ENCODE data around the gene PHOX2B. TPM values are rescaled to one million over a fixed set of nuclear protein-coding genes. Genes with fewer than 3 reads are reported as not detected.
A peak's percentile ranks its signal among the peaks of the same experiment; 100 is the strongest.
"Not testable (repeated sequence)": the region's sequence is repeated elsewhere in the genome, so short reads cannot be mapped to it uniquely, and the experiment has no call there.

The PHOX2B gene
- total RNA-seq, 1 experiment from 2014 or later: not detected

DNA sequence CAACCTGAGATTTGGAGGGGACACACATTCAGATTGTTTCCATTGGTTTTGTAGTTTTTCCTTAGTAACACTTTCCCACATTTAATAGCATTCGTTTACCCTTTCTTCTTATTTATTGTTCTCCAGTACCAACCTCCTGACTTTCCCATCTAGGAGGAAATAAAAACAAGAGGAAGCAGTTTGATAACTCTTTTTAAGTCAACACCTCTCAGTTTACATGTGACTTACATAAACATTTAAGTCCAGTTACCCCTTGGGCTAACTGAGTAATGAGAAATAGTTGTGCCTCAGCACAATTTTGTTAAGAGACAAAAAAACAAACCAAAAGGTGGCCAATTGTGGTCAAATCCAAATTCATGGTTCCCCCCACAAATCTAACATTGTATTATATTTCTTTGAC is 34.8 kb downstream of the PHOX2B start:
- no peak overlapping the region for H3K27ac ChIP-seq
- no peak overlapping the region for H3K4me3 ChIP-seq
- H3K9me3 ChIP-seq (replicated peaks): no peaks in the 10 kb centered on the region
- peaks cover 13% of the 10 kb centered on the region for H3K4me1 ChIP-seq (replicated peaks)
- no peak for DNase-seq (ENCODE audit: low read depth in 1 of 2, low spot score in 2 of 2)
- no peaks in the 10 kb centered on the region for H3K27me3 ChIP-seq (replicated peaks)
- no peaks in the 10 kb centered on the region for H3K36me3 ChIP-seq

DNA sequence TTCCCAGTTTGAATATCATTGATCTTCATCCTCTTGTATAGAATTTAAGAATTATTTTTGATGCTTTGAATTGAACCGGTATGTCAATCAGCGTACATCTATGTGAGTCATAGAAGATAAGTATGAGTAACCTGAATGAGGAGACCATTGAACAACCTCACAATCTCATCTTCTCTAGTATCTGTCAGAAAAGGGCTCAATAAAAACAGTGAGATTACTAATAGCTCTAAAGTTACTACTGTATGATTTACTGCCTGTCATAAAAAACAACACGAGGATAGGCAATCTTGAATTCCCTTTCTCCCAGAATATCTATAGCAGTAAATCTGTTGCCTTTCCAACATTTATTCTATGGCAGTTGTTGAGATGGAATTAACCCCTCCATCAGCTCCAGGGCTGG is 36.1 kb downstream of the PHOX2B start:
- Histone ChIP-seq H3K36me3 (no peaks in the 10 kb centered on the region), H3K9me3 (replicated peaks) (no peaks in the 10 kb centered on the region), H3K4me3 (no peak overlapping the region), H3K4me1 (replicated peaks) (peaks cover 10% of the 10 kb centered on the region), H3K27me3 (replicated peaks) (no peaks in the 10 kb centered on the region), H3K27ac (no peak overlapping the region)
- no peak for DNase-seq (ENCODE audit: low read depth in 1 of 2, low spot score in 2 of 2)

DNA sequence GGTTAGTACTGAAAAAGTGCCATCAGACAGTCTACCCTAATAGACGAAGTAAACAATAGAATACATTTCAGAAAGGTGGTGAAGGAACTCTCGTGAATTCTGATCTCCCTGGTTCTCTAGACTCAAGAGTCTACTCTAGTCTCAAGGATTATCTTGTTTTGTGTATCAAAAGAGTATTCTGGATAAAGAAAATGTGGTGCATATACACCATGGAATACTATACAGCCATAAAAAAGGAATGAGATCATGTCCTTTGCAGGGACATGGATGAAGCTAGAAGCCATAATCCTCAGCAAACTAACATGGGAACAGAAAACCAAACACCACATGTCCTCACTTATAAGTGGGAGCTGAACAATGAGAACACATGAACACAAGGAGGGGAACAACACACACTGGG is 36.9 kb downstream of the PHOX2B start:
- not testable (repeated sequence) for H3K4me1 ChIP-seq (replicated peaks); H3K27ac ChIP-seq; H3K36me3 ChIP-seq; DNase-seq (ENCODE audit: low read depth in 1 of 2, low spot score in 2 of 2); H3K27me3 ChIP-seq (replicated peaks); H3K9me3 ChIP-seq (replicated peaks); H3K4me3 ChIP-seq

DNA sequence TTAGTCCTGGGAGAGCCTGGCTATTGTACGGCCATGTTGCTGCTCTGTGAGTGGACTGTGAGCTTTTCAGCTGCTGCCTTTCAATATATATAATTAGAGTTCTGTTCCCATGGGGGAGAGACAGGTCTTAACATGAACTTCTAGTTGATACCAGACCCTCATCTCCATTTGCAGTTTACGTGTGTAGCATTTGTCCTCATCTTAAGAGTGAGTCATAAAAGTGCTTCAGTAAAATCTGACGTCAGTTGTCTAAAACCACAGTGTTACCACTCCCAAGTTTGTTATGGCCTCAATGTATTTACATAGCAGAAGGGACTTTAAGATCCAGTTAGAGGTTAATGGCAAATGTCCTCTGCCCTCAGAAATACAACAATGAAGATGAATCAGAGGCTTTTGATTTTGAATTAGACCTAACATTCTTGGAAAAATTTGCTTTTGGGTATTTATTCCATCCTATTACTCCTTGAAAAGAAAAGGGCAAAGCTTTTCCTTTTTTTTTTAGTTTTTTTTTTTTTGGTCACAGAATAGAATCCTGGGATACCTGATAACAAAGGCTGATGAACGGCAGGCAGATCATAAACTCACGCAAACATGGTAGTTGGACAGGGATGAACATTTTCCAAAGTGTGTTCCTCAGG is 38.6 kb downstream of the PHOX2B start:
- peak; percentile 35 to 58 for DNase-seq (ENCODE audit: low read depth in 1 of 2, low spot score in 2 of 2)
- Histone ChIP-seq H3K9me3 (replicated peaks) (no peaks in the 10 kb centered on the region), H3K36me3 (no peaks in the 10 kb centered on the region), H3K27me3 (replicated peaks) (no peaks in the 10 kb centered on the region), H3K4me1 (replicated peaks) (peaks cover 10% of the 10 kb centered on the region), H3K27ac (no peak overlapping the region), H3K4me3 (no peak overlapping the region)

DNA sequence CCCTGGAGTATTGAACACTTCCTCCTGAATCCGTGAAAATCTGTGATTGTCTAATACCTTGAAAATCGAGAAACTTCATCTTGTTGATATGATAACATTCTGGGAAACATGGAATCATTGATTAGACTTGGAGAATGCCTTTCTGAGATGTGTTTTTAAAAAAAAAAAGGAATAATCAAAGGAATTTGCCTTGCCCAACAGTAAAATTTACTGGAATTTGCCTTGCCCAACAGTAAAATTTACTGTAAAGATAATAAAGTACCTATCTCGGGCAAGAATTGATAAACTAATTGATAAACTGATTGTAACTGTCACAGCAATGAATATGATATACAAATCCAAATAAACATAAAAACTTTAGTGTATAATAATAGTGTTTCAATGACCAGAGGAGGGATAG is 44.7 kb downstream of the PHOX2B start:
- H3K27ac ChIP-seq: no peak overlapping the region
- H3K36me3 ChIP-seq: no peaks in the 10 kb centered on the region
- no peaks in the 10 kb centered on the region for H3K4me1 ChIP-seq (replicated peaks)
- H3K4me3 ChIP-seq: no peak overlapping the region
- no peak for DNase-seq (ENCODE audit: low read depth in 1 of 2, low spot score in 2 of 2)
- no peaks in the 10 kb centered on the region for H3K9me3 ChIP-seq (replicated peaks)
- no peaks in the 10 kb centered on the region for H3K27me3 ChIP-seq (replicated peaks)

DNA sequence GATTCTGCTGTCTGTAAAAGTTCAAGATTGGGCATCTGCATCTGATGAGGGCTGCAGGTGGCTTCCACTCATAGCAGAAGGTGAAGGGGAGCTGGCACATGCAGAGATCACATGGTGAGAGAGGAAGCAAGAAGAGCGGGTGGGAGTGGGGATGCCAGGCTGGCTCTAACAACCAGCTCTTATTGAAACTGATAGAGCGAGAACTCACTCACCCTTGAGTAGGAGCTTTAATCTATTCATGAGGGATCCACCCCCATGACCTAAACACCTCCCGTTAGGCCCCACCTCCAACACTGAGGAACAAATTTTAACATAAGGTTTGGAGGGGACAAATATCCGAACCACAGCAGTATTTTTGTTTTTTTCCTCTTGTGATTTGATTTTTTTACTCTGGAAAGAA is 45.8 kb downstream of the PHOX2B start:
- H3K4me3 ChIP-seq: no peak overlapping the region
- H3K9me3 ChIP-seq (replicated peaks): no peaks in the 10 kb centered on the region
- H3K4me1 ChIP-seq (replicated peaks): no peaks in the 10 kb centered on the region
- H3K27me3 ChIP-seq (replicated peaks): no peaks in the 10 kb centered on the region
- no peak for DNase-seq (ENCODE audit: low read depth in 1 of 2, low spot score in 2 of 2)
- no peak overlapping the region for H3K27ac ChIP-seq
- H3K36me3 ChIP-seq: no peaks in the 10 kb centered on the region

DNA sequence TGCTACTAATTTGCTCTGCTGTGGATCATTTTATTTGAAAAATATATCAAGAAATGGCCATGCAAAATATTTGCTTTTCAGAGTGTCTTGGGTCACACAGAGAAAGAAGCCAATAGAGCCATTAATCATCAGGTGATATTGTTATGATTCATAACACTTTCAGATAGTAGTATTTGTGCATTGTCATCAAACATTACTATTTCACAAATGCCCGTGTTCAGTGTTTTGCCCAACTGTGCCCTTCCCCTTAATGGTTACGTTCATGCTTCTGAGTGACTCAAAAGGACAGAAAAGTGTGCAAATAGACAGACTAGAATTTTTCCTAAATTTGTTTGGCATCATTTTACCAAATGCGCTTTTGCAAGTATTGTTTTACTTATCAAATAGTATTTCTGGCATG is 46.5 kb downstream of the PHOX2B start:
- Histone ChIP-seq H3K4me3 (no peak overlapping the region), H3K27ac (no peak overlapping the region), H3K36me3 (no peaks in the 10 kb centered on the region), H3K27me3 (replicated peaks) (no peaks in the 10 kb centered on the region), H3K9me3 (replicated peaks) (no peaks in the 10 kb centered on the region), H3K4me1 (replicated peaks) (no peaks in the 10 kb centered on the region)
- no peak for DNase-seq (ENCODE audit: low read depth in 1 of 2, low spot score in 2 of 2)

DNA sequence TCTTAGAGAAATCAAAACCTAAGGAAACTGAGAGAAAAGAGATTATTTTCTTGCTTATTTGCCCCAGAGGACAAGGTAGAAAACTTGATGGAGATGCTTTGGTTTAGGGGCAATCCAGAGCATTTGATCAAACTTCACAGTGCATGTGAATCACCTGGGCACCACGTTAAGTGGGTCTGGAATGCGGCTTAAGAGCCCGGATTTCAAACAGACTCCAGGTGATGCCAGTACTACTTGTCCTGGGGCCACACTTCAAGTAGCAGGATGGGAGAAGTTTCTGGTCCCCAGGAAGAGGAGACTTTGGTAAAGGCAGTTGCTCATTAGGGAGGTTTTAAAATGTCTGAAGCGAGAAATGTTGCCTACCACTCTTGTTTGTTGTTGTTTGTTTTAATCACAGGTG is 51.8 kb downstream of the PHOX2B start:
- no peaks in the 10 kb centered on the region for H3K4me1 ChIP-seq (replicated peaks)
- no peak overlapping the region for H3K27ac ChIP-seq
- no peaks in the 10 kb centered on the region for H3K27me3 ChIP-seq (replicated peaks)
- DNase-seq (ENCODE audit: low read depth in 1 of 2, low spot score in 2 of 2): no peak
- H3K36me3 ChIP-seq: no peaks in the 10 kb centered on the region
- H3K9me3 ChIP-seq (replicated peaks): no peaks in the 10 kb centered on the region
- H3K4me3 ChIP-seq: no peak overlapping the region

DNA sequence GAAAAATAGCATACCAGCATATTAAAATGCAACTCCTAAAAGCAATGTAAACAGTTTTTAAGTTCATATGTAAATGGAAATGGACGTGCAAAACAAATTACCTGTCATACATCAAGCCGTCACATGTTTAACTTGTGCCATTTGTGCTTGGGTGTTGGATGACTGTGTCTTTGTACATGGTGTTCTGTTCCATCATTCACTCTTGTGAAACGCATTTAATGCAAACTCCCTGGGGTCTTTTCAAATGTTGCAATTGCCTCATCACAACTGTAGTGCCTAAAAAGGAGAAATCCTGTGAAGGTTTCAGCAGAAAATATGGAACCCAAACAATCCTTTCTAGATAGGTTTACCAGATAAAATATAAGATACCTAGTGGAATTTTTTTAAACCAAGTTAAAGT is 52.4 kb downstream of the PHOX2B start:
- no peak overlapping the region for H3K27ac ChIP-seq
- H3K9me3 ChIP-seq (replicated peaks): no peaks in the 10 kb centered on the region
- no peak for DNase-seq (ENCODE audit: low read depth in 1 of 2, low spot score in 2 of 2)
- H3K27me3 ChIP-seq (replicated peaks): no peaks in the 10 kb centered on the region
- no peaks in the 10 kb centered on the region for H3K4me1 ChIP-seq (replicated peaks)
- no peaks in the 10 kb centered on the region for H3K36me3 ChIP-seq
- H3K4me3 ChIP-seq: no peak overlapping the region

Other genes starting within 250 kb of the PHOX2B start
- gene LIMCH1, start 210.6 kb downstream of the PHOX2B start, total RNA-seq (2014; rRNA removed; shearing (Covaris generic)): 27.7 and 37.4 TPM in 2 replicates
- 30.8 and 46.0 TPM in 2 replicates for gene TMEM33, start 186.7 kb upstream of the PHOX2B start, total RNA-seq (2014; rRNA removed; shearing (Covaris generic))
- gene DCAF4L1, start 233.0 kb upstream of the PHOX2B start, total RNA-seq (2014; rRNA removed; shearing (Covaris generic)): not detected in 2 replicates
- gene SLC30A9, start 241.8 kb upstream of the PHOX2B start, total RNA-seq (2014; rRNA removed; shearing (Covaris generic)): 32.5 and 43.4 TPM in 2 replicates

All from SJSA1 (cell line).